Upper lobe of left lung (tissue), 4 donors: Measurements from ENCODE around the gene C9orf72.

Experiments used
- EP300 ChIP-seq, 4 donors: sonication (generic); formaldehyde crosslinking; IDR thresholded peaks; one replicate each; pipeline ENCODE4 v1.5.1; 2017; ENCODE audit warnings: antibody characterized with exemption in 4 of 4, control low read depth in 2 of 4
- POLR2AphosphoS5 ChIP-seq, 2 donors: sonication (generic); formaldehyde crosslinking; IDR thresholded peaks; one replicate each; pipeline ENCODE4 v1.5.1; 2017; ENCODE audit warnings: antibody characterized with exemption in 2 of 2
- TF ChIP-seq, protein P1 (sequence below), 6 experiments: fragments of 450-650 bp in 4 of 6; fragments of 200-600 bp in 2 of 6; sonication (generic) in 2 of 6; IDR thresholded peaks; one replicate each; pipeline ENCODE4 v1.5.1; 2016 to 2019; ENCODE audit warnings: antibody characterized with exemption in 6 of 6

- TF ChIP-seq, protein P1, sequence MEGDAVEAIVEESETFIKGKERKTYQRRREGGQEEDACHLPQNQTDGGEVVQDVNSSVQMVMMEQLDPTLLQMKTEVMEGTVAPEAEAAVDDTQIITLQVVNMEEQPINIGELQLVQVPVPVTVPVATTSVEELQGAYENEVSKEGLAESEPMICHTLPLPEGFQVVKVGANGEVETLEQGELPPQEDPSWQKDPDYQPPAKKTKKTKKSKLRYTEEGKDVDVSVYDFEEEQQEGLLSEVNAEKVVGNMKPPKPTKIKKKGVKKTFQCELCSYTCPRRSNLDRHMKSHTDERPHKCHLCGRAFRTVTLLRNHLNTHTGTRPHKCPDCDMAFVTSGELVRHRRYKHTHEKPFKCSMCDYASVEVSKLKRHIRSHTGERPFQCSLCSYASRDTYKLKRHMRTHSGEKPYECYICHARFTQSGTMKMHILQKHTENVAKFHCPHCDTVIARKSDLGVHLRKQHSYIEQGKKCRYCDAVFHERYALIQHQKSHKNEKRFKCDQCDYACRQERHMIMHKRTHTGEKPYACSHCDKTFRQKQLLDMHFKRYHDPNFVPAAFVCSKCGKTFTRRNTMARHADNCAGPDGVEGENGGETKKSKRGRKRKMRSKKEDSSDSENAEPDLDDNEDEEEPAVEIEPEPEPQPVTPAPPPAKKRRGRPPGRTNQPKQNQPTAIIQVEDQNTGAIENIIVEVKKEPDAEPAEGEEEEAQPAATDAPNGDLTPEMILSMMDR (IDR thresholded peaks at IDR 0.05) = no peak
- TF ChIP-seq POLR2AphosphoS5 (IDR thresholded peaks at IDR 0.05) = no peak
- no peak for TF ChIP-seq EP300 (IDR thresholded peaks at IDR 0.05)
Observed at GRCh38 chr9:27545471-27545870, 27.8 kb downstream of the C9orf72 start.
